Stimulated activated CD8-positive, alpha-beta memory T cell treated with anti-CD3 and anti-CD28 coated beads, Interleukin-15, amount 100 ng/mL, for 48 hours (primary cell): ENCODE results near the gene GOLGA8G.
"Not testable (repeated sequence)": the region's sequence is repeated elsewhere in the genome, so short reads cannot be mapped to it uniquely, and the experiment has no call there.

ENCODE experiments used
- DNase-seq, 2 donors: peaks; one replicate each; pipeline ENCODE4 v3.0.0-alpha.2; 2020; ENCODE audit warnings: low read depth in 2 of 2

Gene GOLGA8G

GRCh38 chr15:28532954-28533353 lies at the start of gene GOLGA8G:
Gene GOLGA8G, minus strand, starts transcription at chr15:28532971. Its CDS starts 62 bp downstream, at chr15:28532909.
- not testable (repeated sequence) for DNase-seq

GRCh38 chr15:28573351-28573750 lies 40.6 kb upstream of the GOLGA8G start:
- DNase-seq: not testable (repeated sequence)

GRCh38 chr15:28553268-28553667 lies 20.5 kb upstream of the GOLGA8G start, which contains the start of gene GOLGA6L25:
Gene GOLGA6L25, plus strand, starts transcription at chr15:28553568. Its CDS starts 61 bp downstream, at chr15:28553629.
- not testable (repeated sequence) for DNase-seq

- DNase-seq: not testable (repeated sequence)
Observed at GRCh38 chr15:28515208-28515607, 17.6 kb downstream of the GOLGA8G start.

- not testable (repeated sequence) for DNase-seq
Observed at GRCh38 chr15:28514128-28514527, 18.6 kb downstream of the GOLGA8G start.

- DNase-seq: not testable (repeated sequence)
Observed at GRCh38 chr15:28508217-28508889, 24.4 kb downstream of the GOLGA8G start.

- DNase-seq: not testable (repeated sequence)
Observed at GRCh38 chr15:28481340-28481739, 51.4 kb downstream of the GOLGA8G start.
